ENCODE measurements around the gene VAMP4.
"Not testable (repeated sequence)": the region's sequence is repeated elsewhere in the genome, so short reads cannot be mapped to it uniquely, and the experiment has no call there.

VAMP4 gene

DNA sequence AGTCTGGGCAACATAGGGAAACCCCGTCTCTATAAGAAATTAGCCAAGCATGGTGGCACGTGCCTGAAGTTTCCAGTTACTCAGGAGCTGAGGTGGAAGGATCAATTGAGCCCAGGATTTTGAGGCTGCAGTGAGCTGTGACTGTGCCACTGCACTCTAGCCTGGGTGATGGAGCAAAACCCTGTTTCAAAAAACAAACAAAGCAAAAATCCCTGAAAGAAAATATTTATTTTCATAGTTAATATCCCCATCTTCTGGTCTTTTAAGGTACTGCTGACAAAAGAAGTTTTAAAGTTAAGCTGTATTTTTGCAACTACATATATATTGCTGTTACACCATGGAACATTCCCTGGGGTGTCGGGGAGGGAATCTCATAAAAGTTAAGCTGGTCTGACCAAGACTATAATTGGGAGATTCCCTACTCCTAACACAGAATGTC is 26.0 kb downstream of the VAMP4 start:
- Histone ChIP-seq H3K9ac (ENCODE audit: low read depth in 1 of 2, low read length in 2 of 2) (no peak overlapping the region), H3K9me3 (ENCODE audit: control insufficient read depth in 1 of 2, low read length in 2 of 2) (no peaks in the 10 kb centered on the region), H3K27me3 (ENCODE audit: control insufficient read depth in 1 of 2, insufficient read depth in 2 of 2, low read length in 2 of 2) (no peaks in the 10 kb centered on the region), H3K27ac (ENCODE audit: low read depth, low read length) (no peak overlapping the region), H3K4me3 (ENCODE audit: low read depth in 1 of 2, low read length in 2 of 2) (no peak overlapping the region), H3K36me3 (ENCODE audit: control insufficient read depth in 1 of 2, insufficient read depth in 2 of 2, low read length in 2 of 2) (peaks cover 0 to 9% of the 10 kb centered on the region in 2 donors), H3K4me1 (ENCODE audit: control insufficient read depth in 1 of 2, insufficient read depth in 2 of 2, low read length in 2 of 2) (no peaks in the 10 kb centered on the region)

- Histone ChIP-seq H3K27me3 (ENCODE audit: control insufficient read depth in 1 of 2, insufficient read depth in 2 of 2, low read length in 2 of 2) (no peaks in the 10 kb centered on the region), H3K4me1 (ENCODE audit: control insufficient read depth in 1 of 2, insufficient read depth in 2 of 2, low read length in 2 of 2) (no peaks in the 10 kb centered on the region), H3K36me3 (ENCODE audit: control insufficient read depth in 1 of 2, insufficient read depth in 2 of 2, low read length in 2 of 2) (peaks cover 0 to 20% of the 10 kb centered on the region in 2 donors), H3K4me3 (ENCODE audit: low read depth in 1 of 2, low read length in 2 of 2) (no peak overlapping the region), H3K9ac (ENCODE audit: low read depth in 1 of 2, low read length in 2 of 2) (no peak overlapping the region), H3K9me3 (ENCODE audit: control insufficient read depth in 1 of 2, low read length in 2 of 2) (no peaks in the 10 kb centered on the region), H3K27ac (ENCODE audit: low read depth, low read length) (no peak overlapping the region)
Observed at GRCh38 chr1:171712341-171712740, 29.5 kb downstream of the VAMP4 start.

DNA sequence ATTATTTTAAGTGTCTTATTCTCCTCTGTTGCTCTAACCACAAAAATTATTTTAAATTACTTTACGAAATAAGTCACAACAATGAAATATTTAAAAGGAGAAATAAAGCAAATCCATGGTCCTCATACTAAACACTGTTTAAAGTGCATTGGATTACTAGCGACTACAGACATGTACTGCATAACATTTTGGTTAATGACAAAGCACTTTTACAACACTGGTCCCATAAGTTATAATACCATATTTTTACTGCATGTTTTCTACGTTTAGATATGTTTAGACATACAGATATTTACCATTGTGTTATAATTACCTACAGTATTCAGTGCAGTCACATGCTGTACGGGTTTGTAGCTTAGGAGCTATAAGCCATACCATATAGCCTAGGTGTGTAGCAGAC is 30.2 kb downstream of the VAMP4 start:
- Histone ChIP-seq H3K9me3 (ENCODE audit: control insufficient read depth in 1 of 2, low read length in 2 of 2) (no peaks in the 10 kb centered on the region), H3K4me1 (ENCODE audit: control insufficient read depth in 1 of 2, insufficient read depth in 2 of 2, low read length in 2 of 2) (no peaks in the 10 kb centered on the region), H3K27ac (ENCODE audit: low read depth, low read length) (no peak overlapping the region), H3K9ac (ENCODE audit: low read depth in 1 of 2, low read length in 2 of 2) (no peak overlapping the region), H3K4me3 (ENCODE audit: low read depth in 1 of 2, low read length in 2 of 2) (no peak overlapping the region), H3K27me3 (ENCODE audit: control insufficient read depth in 1 of 2, insufficient read depth in 2 of 2, low read length in 2 of 2) (no peaks in the 10 kb centered on the region), H3K36me3 (ENCODE audit: control insufficient read depth in 1 of 2, insufficient read depth in 2 of 2, low read length in 2 of 2) (peaks cover 0 to 17% of the 10 kb centered on the region in 2 donors)

DNA sequence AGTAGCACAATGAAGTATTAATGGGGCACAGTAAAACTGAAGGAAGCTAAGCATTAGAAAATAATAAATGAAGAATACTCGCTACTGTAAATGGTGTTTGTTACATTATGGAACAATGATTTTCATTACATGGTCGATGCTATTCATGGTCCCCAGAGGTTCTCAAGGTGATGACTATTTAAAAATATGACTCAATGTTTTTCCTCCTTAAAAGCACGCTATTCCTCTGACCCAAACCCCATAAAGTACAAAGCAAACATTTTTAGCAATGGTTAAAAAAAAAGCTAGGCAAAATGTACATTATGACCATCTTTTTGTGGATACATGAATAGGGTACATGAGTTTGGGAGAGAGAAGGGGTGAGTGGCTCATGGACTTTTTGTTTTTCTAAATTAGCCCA is 34.3 kb downstream of the VAMP4 start:
- Histone ChIP-seq H3K9me3 (ENCODE audit: control insufficient read depth in 1 of 2, low read length in 2 of 2) (no peaks in the 10 kb centered on the region), H3K27me3 (ENCODE audit: control insufficient read depth in 1 of 2, insufficient read depth in 2 of 2, low read length in 2 of 2) (no peaks in the 10 kb centered on the region), H3K27ac (ENCODE audit: low read depth, low read length) (no peak overlapping the region), H3K4me1 (ENCODE audit: control insufficient read depth in 1 of 2, insufficient read depth in 2 of 2, low read length in 2 of 2) (no peaks in the 10 kb centered on the region), H3K4me3 (ENCODE audit: low read depth in 1 of 2, low read length in 2 of 2) (no peak overlapping the region), H3K36me3 (ENCODE audit: control insufficient read depth in 1 of 2, insufficient read depth in 2 of 2, low read length in 2 of 2) (peaks cover 0 to 29% of the 10 kb centered on the region in 2 donors), H3K9ac (ENCODE audit: low read depth in 1 of 2, low read length in 2 of 2) (no peak overlapping the region)

- no peak overlapping the region for H3K27ac ChIP-seq (ENCODE audit: low read depth, low read length)
- H3K4me3 ChIP-seq (ENCODE audit: low read depth in 1 of 2, low read length in 2 of 2): no peak overlapping the region
- H3K4me1 ChIP-seq (ENCODE audit: control insufficient read depth in 1 of 2, insufficient read depth in 2 of 2, low read length in 2 of 2): no peaks in the 10 kb centered on the region
- no peaks in the 10 kb centered on the region for H3K9me3 ChIP-seq (ENCODE audit: control insufficient read depth in 1 of 2, low read length in 2 of 2)
- no peaks in the 10 kb centered on the region for H3K27me3 ChIP-seq (ENCODE audit: control insufficient read depth in 1 of 2, insufficient read depth in 2 of 2, low read length in 2 of 2)
- peaks cover 0 to 22% of the 10 kb centered on the region in 2 donors for H3K36me3 ChIP-seq (ENCODE audit: control insufficient read depth in 1 of 2, insufficient read depth in 2 of 2, low read length in 2 of 2)
- no peak overlapping the region for H3K9ac ChIP-seq (ENCODE audit: low read depth in 1 of 2, low read length in 2 of 2)
Observed at GRCh38 chr1:171702598-171702997, 39.3 kb downstream of the VAMP4 start.

DNA sequence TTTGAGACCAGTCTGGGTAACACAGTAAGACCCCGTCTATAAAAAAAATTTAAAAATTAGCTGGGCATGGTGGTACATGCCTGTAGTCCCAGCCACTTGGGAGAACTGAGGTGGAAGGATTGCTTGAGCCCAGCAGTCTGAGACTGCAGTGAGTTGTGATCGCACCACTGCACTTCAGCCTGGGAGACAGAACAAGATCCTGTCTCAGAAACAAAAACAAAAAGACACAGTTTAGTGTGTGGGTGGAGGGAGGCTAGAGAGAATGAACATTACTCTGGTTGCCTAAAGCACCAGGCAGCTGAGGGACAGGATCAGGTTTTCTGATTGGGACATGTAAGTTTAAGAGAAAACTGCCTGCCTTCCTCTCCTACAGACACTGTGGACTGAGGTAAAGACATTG is 42.3 kb downstream of the VAMP4 start:
- no peaks in the 10 kb centered on the region for H3K4me1 ChIP-seq (ENCODE audit: control insufficient read depth in 1 of 2, insufficient read depth in 2 of 2, low read length in 2 of 2)
- H3K4me3 ChIP-seq (ENCODE audit: low read depth in 1 of 2, low read length in 2 of 2): no peak overlapping the region
- no peak overlapping the region for H3K9ac ChIP-seq (ENCODE audit: low read depth in 1 of 2, low read length in 2 of 2)
- no peaks in the 10 kb centered on the region for H3K9me3 ChIP-seq (ENCODE audit: control insufficient read depth in 1 of 2, low read length in 2 of 2)
- H3K27me3 ChIP-seq (ENCODE audit: control insufficient read depth in 1 of 2, insufficient read depth in 2 of 2, low read length in 2 of 2): no peaks in the 10 kb centered on the region
- no peak overlapping the region for H3K27ac ChIP-seq (ENCODE audit: low read depth, low read length)
- H3K36me3 ChIP-seq (ENCODE audit: control insufficient read depth in 1 of 2, insufficient read depth in 2 of 2, low read length in 2 of 2): peaks cover 0 to 11% of the 10 kb centered on the region in 2 donors

DNA sequence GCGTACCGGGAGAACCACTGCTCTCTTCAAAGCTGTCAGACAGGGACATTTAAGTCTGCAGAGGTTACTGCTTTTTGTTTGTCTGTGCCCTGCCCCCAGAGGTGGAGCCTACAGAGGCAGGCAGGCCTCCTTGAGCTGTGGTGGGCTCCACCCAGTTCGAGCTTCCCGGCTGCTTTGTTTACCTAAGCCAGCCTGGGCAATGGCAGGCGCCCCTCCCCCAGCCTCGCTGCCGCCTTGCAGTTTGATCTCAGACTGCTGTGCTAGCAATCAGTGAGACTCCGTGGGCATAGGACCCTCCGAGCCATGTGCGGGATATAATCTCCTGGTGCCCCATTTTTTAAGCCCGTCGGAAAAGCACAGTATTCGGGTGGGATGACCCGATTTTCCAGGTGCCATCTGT is 46.1 kb downstream of the VAMP4 start:
- not testable (repeated sequence) for H3K9ac ChIP-seq (ENCODE audit: low read depth in 1 of 2, low read length in 2 of 2); H3K27me3 ChIP-seq (ENCODE audit: control insufficient read depth in 1 of 2, insufficient read depth in 2 of 2, low read length in 2 of 2); H3K9me3 ChIP-seq (ENCODE audit: control insufficient read depth in 1 of 2, low read length in 2 of 2); H3K36me3 ChIP-seq (ENCODE audit: control insufficient read depth in 1 of 2, insufficient read depth in 2 of 2, low read length in 2 of 2); H3K4me1 ChIP-seq (ENCODE audit: control insufficient read depth in 1 of 2, insufficient read depth in 2 of 2, low read length in 2 of 2); H3K4me3 ChIP-seq (ENCODE audit: low read depth in 1 of 2, low read length in 2 of 2); H3K27ac ChIP-seq (ENCODE audit: low read depth, low read length)

GRCh38 chr1:171693541-171693940 is 48.3 kb downstream of the VAMP4 start:
- H3K9ac ChIP-seq (ENCODE audit: low read depth in 1 of 2, low read length in 2 of 2); H3K9me3 ChIP-seq (ENCODE audit: control insufficient read depth in 1 of 2, low read length in 2 of 2); H3K27ac ChIP-seq (ENCODE audit: low read depth, low read length); H3K36me3 ChIP-seq (ENCODE audit: control insufficient read depth in 1 of 2, insufficient read depth in 2 of 2, low read length in 2 of 2); H3K27me3 ChIP-seq (ENCODE audit: control insufficient read depth in 1 of 2, insufficient read depth in 2 of 2, low read length in 2 of 2); H3K4me3 ChIP-seq (ENCODE audit: low read depth in 1 of 2, low read length in 2 of 2); H3K4me1 ChIP-seq (ENCODE audit: control insufficient read depth in 1 of 2, insufficient read depth in 2 of 2, low read length in 2 of 2): not testable (repeated sequence)

DNA sequence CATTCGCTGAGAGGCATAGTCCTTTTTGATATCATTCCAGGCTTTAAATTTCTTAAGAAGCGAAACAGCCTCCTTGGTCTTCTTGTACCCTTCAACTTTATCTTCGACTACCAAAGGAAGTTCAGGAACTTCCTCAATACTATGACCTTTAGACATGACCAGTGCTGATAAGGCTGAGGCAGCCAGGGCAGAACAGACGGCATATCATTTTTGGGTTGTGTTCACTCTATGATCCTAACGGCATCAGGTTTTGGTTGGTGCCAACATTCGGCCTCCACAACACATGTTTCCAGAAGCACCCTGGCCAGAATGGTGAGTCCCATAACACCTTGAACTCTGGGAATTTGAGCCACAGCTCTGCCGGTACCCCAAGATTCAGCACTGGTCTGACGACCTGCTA is 58.0 kb downstream of the VAMP4 start:
- no peak overlapping the region for H3K9ac ChIP-seq (ENCODE audit: low read depth in 1 of 2, low read length in 2 of 2)
- no peaks in the 10 kb centered on the region for H3K27me3 ChIP-seq (ENCODE audit: control insufficient read depth in 1 of 2, insufficient read depth in 2 of 2, low read length in 2 of 2)
- H3K4me1 ChIP-seq (ENCODE audit: control insufficient read depth in 1 of 2, insufficient read depth in 2 of 2, low read length in 2 of 2): peaks cover 0 to 8% of the 10 kb centered on the region in 2 donors
- no peak overlapping the region for H3K4me3 ChIP-seq (ENCODE audit: low read depth in 1 of 2, low read length in 2 of 2)
- H3K36me3 ChIP-seq (ENCODE audit: control insufficient read depth in 1 of 2, insufficient read depth in 2 of 2, low read length in 2 of 2): no peaks in the 10 kb centered on the region
- no peaks in the 10 kb centered on the region for H3K9me3 ChIP-seq (ENCODE audit: control insufficient read depth in 1 of 2, low read length in 2 of 2)
- no peak overlapping the region for H3K27ac ChIP-seq (ENCODE audit: low read depth, low read length)

DNA sequence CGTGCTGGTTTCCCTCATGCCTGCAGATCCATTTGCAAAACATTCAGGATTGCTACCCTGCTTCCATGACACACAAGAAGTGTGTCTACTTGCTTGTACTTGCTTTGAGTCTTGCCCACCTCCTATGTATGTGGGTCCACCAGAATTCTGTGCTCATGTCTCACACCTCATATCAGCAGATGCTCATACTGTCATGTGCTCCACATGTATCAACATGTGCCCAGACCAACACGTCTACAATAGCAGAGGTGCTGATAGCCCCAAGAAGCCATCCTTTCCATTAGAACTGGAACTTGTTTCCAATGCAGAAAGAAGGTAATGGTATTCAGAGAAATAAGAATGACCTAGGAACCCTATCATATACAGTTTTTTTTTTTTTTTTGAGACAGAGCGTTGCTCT is 61.5 kb downstream of the VAMP4 start:
- Histone ChIP-seq H3K36me3 (ENCODE audit: control insufficient read depth in 1 of 2, insufficient read depth in 2 of 2, low read length in 2 of 2) (no peaks in the 10 kb centered on the region), H3K4me3 (ENCODE audit: low read depth in 1 of 2, low read length in 2 of 2) (no peak overlapping the region), H3K9me3 (ENCODE audit: control insufficient read depth in 1 of 2, low read length in 2 of 2) (no peaks in the 10 kb centered on the region), H3K27me3 (ENCODE audit: control insufficient read depth in 1 of 2, insufficient read depth in 2 of 2, low read length in 2 of 2) (no peaks in the 10 kb centered on the region), H3K27ac (ENCODE audit: low read depth, low read length) (no peak overlapping the region), H3K9ac (ENCODE audit: low read depth in 1 of 2, low read length in 2 of 2) (no peak overlapping the region), H3K4me1 (ENCODE audit: control insufficient read depth in 1 of 2, insufficient read depth in 2 of 2, low read length in 2 of 2) (peaks cover 0 to 8% of the 10 kb centered on the region in 2 donors)

- Histone ChIP-seq H3K27ac (ENCODE audit: low read depth, low read length) (no peak overlapping the region), H3K4me3 (ENCODE audit: low read depth in 1 of 2, low read length in 2 of 2) (no peak overlapping the region), H3K9me3 (ENCODE audit: control insufficient read depth in 1 of 2, low read length in 2 of 2) (no peaks in the 10 kb centered on the region), H3K36me3 (ENCODE audit: control insufficient read depth in 1 of 2, insufficient read depth in 2 of 2, low read length in 2 of 2) (no peaks in the 10 kb centered on the region), H3K27me3 (ENCODE audit: control insufficient read depth in 1 of 2, insufficient read depth in 2 of 2, low read length in 2 of 2) (no peaks in the 10 kb centered on the region), H3K4me1 (ENCODE audit: control insufficient read depth in 1 of 2, insufficient read depth in 2 of 2, low read length in 2 of 2) (no peaks in the 10 kb centered on the region), H3K9ac (ENCODE audit: low read depth in 1 of 2, low read length in 2 of 2) (no peak overlapping the region)
Observed at GRCh38 chr1:171676823-171677222, 65.0 kb downstream of the VAMP4 start.
